Cardiac fibroblast (primary cell): ENCODE measurements around the gene IL1R2.
"Not testable (repeated sequence)": the region's sequence is repeated elsewhere in the genome, so short reads cannot be mapped to it uniquely, and the experiment has no call there.

Source experiments
- DNase-seq, 2 donors: peaks; one replicate each; pipeline versions ENCODE4 v3.0.0 to v3.0.0-alpha.2; 2010; ENCODE audit warnings: low read depth in 2 of 2
- H3K4me3 ChIP-seq, 2 donors: replicated peaks in 1 of 2; 1 replicate in 1 of 2; 2 replicates in 1 of 2; pipeline ENCODE4 v1.5.1; 2011; ENCODE audit warnings: low read depth in 2 of 2, low read length in 2 of 2, mild to moderate bottlenecking in 2 of 2, moderate library complexity in 1 of 2
- TF ChIP-seq, protein P1 (sequence below): IDR thresholded peaks from one replicate; pipeline ENCODE4 v1.5.1; 2011; ENCODE audit warnings: low read depth, mild to moderate bottlenecking, low read length, inconsistent platforms

The IL1R2 gene

DNA sequence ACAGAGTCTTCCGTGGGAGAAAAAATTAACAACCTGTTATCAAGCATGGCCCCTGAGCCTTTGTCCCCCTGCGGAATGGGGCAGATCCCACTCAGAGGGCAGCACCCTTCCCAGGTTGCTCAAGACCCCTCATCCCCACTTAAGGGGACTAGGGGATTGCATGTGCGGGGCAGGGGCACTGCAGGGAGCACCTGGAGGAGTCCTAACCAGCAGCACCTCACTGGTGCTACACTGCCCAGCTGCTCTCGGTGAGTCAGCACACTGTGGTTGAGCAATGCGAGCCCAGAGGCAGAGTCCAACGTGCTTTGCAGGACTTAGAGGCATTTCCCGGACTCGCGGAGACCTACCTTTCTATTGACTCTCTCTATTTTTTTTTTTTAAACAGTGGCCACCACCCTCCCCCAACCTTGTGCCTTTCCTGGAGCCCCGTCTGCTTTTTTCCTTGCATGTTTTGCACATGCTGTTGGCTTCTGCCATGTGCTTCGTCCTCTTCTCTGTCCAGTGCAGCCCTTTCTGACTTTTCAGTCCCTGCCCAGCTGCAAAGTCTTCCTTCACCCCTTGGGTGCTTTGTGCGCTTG lies 74.0 kb downstream of the IL1R2 start:
- TF ChIP-seq, protein P1, sequence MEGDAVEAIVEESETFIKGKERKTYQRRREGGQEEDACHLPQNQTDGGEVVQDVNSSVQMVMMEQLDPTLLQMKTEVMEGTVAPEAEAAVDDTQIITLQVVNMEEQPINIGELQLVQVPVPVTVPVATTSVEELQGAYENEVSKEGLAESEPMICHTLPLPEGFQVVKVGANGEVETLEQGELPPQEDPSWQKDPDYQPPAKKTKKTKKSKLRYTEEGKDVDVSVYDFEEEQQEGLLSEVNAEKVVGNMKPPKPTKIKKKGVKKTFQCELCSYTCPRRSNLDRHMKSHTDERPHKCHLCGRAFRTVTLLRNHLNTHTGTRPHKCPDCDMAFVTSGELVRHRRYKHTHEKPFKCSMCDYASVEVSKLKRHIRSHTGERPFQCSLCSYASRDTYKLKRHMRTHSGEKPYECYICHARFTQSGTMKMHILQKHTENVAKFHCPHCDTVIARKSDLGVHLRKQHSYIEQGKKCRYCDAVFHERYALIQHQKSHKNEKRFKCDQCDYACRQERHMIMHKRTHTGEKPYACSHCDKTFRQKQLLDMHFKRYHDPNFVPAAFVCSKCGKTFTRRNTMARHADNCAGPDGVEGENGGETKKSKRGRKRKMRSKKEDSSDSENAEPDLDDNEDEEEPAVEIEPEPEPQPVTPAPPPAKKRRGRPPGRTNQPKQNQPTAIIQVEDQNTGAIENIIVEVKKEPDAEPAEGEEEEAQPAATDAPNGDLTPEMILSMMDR, result no peak
- H3K4me3 ChIP-seq, result no peak overlapping the region
- DNase-seq, result peak; percentile 92 to 93

- TF ChIP-seq, protein P1, result no peak
- DNase-seq, result no peak
- H3K4me3 ChIP-seq, result no peak overlapping the region
Observed at GRCh38 chr2:102066554-102066953, 74.8 kb downstream of the IL1R2 start.

GRCh38 chr2:102068126-102068525 lies 76.4 kb downstream of the IL1R2 start:
- not testable (repeated sequence) for H3K4me3 ChIP-seq, DNase-seq

GRCh38 chr2:102069311-102069974 lies 77.7 kb downstream of the IL1R2 start:
- TF ChIP-seq, protein P1, result no peak
- no peak overlapping the region for H3K4me3 ChIP-seq
- peak in 1 of 2 donors; percentile 75 for DNase-seq

DNA sequence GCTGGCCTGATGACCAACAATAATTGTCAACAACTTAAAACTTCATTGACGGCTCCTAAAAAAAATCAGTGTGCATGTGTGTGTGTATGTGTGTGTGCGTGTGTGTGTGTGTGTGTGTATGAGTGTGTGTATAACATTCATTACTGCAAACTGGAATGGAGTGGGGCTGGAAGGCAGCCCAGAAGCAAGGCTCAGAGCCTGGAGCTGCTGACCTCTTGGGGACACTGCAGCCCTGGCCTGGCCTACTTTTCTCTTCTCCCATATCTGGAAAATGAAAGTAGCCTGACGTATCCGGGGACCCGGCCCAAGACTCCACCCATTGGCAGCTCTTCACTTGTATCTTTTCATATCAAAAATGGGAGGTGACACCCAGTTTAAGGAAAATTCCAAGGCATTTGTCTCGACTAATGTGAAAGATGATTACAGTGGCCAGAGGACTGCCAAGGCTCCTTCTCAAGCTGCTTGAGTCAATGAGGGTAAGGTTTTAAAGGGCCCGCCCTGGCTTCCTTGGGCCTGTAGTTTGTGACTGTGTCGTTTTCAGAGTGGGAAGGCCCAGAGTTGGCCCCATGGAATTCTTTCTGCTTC lies 78.4 kb downstream of the IL1R2 start:
- H3K4me3 ChIP-seq, result peak overlapping the region in 1 of 2 donors; percentile 24
- TF ChIP-seq, protein P1, result peak; percentile 10
- peak; percentile 91 to 99 for DNase-seq

GRCh38 chr2:102072741-102073140 lies 81.0 kb downstream of the IL1R2 start:
- peak in 1 of 2 donors; percentile 58 for DNase-seq
- H3K4me3 ChIP-seq, result no peak overlapping the region
- TF ChIP-seq, protein P1, result no peak

DNA sequence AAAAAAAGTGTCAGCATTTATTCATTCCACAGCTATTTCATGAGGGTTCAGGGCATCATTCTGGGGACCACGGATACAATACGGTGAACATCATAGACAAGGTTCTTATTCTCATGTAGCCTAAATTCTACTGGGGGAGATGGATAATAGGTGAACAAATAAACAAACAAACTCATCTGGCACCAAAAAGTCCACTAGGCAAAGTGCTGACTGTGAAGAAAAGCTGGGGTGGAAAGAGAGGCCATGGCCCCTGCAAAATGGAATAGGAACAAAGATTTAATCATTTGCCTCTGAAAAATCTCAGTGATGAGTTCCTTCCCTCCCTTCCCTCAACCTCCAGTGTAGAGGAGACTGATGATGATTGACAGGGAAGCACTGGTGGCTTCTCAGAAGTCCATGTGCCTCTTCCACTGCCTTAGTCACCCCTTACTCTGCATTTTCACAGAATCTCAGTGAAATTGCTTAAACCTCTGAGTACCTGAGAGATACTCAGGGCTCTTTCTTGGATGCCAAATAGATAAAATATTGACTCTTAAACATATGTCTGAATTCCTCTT lies 81.5 kb downstream of the IL1R2 start:
- H3K4me3 ChIP-seq, result no peak overlapping the region
- DNase-seq, result no peak
- TF ChIP-seq, protein P1, result no peak
